ENCODE measurements around the gene AP3D1. TPM values are rescaled to one million over a fixed set of nuclear protein-coding genes. Genes with fewer than 3 reads are reported as not detected.

AP3D1 gene
- total RNA-seq, 3 donors from 2014 or later: 53.6 to 68.5 (median 54.0) TPM

- Histone ChIP-seq H3K27me3 (no peaks in the 10 kb centered on the region), H3K9me3 (no peaks in the 10 kb centered on the region), H3K4me1 (no peaks in the 10 kb centered on the region), H3K4me3 (no peak overlapping the region), H3K27ac (no peak overlapping the region), H3K36me3 (no peaks in the 10 kb centered on the region)
- intact Hi-C loops (cut with DNase I; ENCODE audit: low total_unique reads): no loop called here
- TF ChIP-seq POLR2AphosphoS5 (IDR thresholded peaks at IDR 0.05) (no peak), CTCF (IDR thresholded peaks at IDR 0.05) (no peak), POLR2A (IDR thresholded peaks at IDR 0.05) (no peak)
- no peak for DNase-seq (ENCODE audit: low spot score in 2 of 2)
These were observed 23.6 kb downstream of the AP3D1 start for GRCh38 chr19:2127758-2128157.

GRCh38 chr19:2126879-2127518 is 24.4 kb downstream of the AP3D1 start:
- no peak for DNase-seq (ENCODE audit: low spot score in 2 of 2)
- H3K27ac ChIP-seq: no peak overlapping the region
- TF ChIP-seq CTCF (IDR thresholded peaks at IDR 0.05): no peak
- TF ChIP-seq POLR2A (IDR thresholded peaks at IDR 0.05): no peak
- TF ChIP-seq POLR2AphosphoS5 (IDR thresholded peaks at IDR 0.05): no peak
- intact Hi-C loops (cut with DNase I; ENCODE audit: low total_unique reads): no loop called here
- no peaks in the 10 kb centered on the region for H3K9me3 ChIP-seq
- H3K4me1 ChIP-seq: no peaks in the 10 kb centered on the region
- H3K27me3 ChIP-seq: no peaks in the 10 kb centered on the region
- H3K36me3 ChIP-seq: no peaks in the 10 kb centered on the region
- H3K4me3 ChIP-seq: no peak overlapping the region

- intact Hi-C loops (cut with DNase I; ENCODE audit: low total_unique reads): no loop called here
- Histone ChIP-seq H3K4me3 (no peak overlapping the region), H3K27me3 (no peaks in the 10 kb centered on the region), H3K27ac (no peak overlapping the region), H3K36me3 (peaks cover 9% of the 10 kb centered on the region), H3K9me3 (no peaks in the 10 kb centered on the region), H3K4me1 (no peaks in the 10 kb centered on the region)
- TF ChIP-seq POLR2AphosphoS5 (IDR thresholded peaks at IDR 0.05) (no peak), POLR2A (IDR thresholded peaks at IDR 0.05) (no peak), CTCF (IDR thresholded peaks at IDR 0.05) (no peak)
- no peak for DNase-seq (ENCODE audit: low spot score in 2 of 2)
These were observed 27.5 kb downstream of the AP3D1 start for GRCh38 chr19:2123682-2124387.

- no peak overlapping the region for H3K27ac ChIP-seq
- H3K9me3 ChIP-seq: no peaks in the 10 kb centered on the region
- H3K36me3 ChIP-seq: peaks cover 9% of the 10 kb centered on the region
- H3K4me1 ChIP-seq: no peaks in the 10 kb centered on the region
- no peaks in the 10 kb centered on the region for H3K27me3 ChIP-seq
- H3K4me3 ChIP-seq: no peak overlapping the region
- TF ChIP-seq POLR2AphosphoS5 (IDR thresholded peaks at IDR 0.05) (no peak), CTCF (IDR thresholded peaks at IDR 0.05) (no peak), POLR2A (IDR thresholded peaks at IDR 0.05) (no peak)
- intact Hi-C loops (cut with DNase I; ENCODE audit: low total_unique reads): no loop called here
- no peak for DNase-seq (ENCODE audit: low spot score in 2 of 2)
These were observed 28.4 kb downstream of the AP3D1 start for GRCh38 chr19:2122982-2123381.

- Histone ChIP-seq H3K27ac (no peak overlapping the region), H3K27me3 (no peaks in the 10 kb centered on the region), H3K9me3 (no peaks in the 10 kb centered on the region), H3K4me1 (no peaks in the 10 kb centered on the region), H3K36me3 (peaks cover 14% of the 10 kb centered on the region), H3K4me3 (no peak overlapping the region)
- TF ChIP-seq CTCF (IDR thresholded peaks at IDR 0.05) (no peak), POLR2A (IDR thresholded peaks at IDR 0.05) (no peak), POLR2AphosphoS5 (IDR thresholded peaks at IDR 0.05) (no peak)
- no peak for DNase-seq (ENCODE audit: low spot score in 2 of 2)
- intact Hi-C loops (cut with DNase I; ENCODE audit: low total_unique reads): no loop called here
These were observed 29.1 kb downstream of the AP3D1 start for GRCh38 chr19:2122251-2122650.
